Body of pancreas (tissue), 4 donors: ENCODE measurements around the gene NSF. TPM values are rescaled to one million over a fixed set of nuclear protein-coding genes. Genes with fewer than 3 reads are reported as not detected.
"Not testable (repeated sequence)": the region's sequence is repeated elsewhere in the genome, so short reads cannot be mapped to it uniquely, and the experiment has no call there.

Source experiments
- ATAC-seq: fragments of 150-250 bp; one replicate; pipeline ENCODE4 v1.9.1; 2016
- DNase-seq, 4 donors: peaks; one replicate each; pipeline ENCODE4 v3.0.0-alpha.2; 2019
- H3K27ac ChIP-seq, 4 donors: fragments of 200-600 bp; sonication (generic); 1 replicate in 3 of 4; 2 replicates in 1 of 4; pipeline versions ENCODE4 v1.5.1 to v1.6.1; 2016 to 2019; ENCODE audit warnings: mild to moderate bottlenecking in 1 of 4, mixed read lengths in 1 of 4, moderate library complexity in 1 of 4
- H3K27me3 ChIP-seq, 2 donors: fragments of 200-600 bp; sonication (generic); one replicate each; pipeline ENCODE4 v1.6.0; 2016; ENCODE audit warnings: mild to moderate bottlenecking in 1 of 2
- H3K36me3 ChIP-seq, 2 donors: fragments of 200-600 bp; sonication (generic); replicated peaks in 1 of 2; 2 replicates each; pipeline ENCODE4 v1.5.1; 2016; ENCODE audit warnings: low read depth in 2 of 2; ENCODE audit not compliant: insufficient read depth in 1 of 2
- H3K4me1 ChIP-seq: fragments of 200-600 bp; sonication (generic); one replicate; pipeline ENCODE4 v1.6.0; 2016
- H3K4me3 ChIP-seq, 2 donors: fragments of 200-600 bp; sonication (generic); 1 replicate in 1 of 2; 2 replicates in 1 of 2; pipeline ENCODE4 v1.5.1; 2016 to 2019
- H3K9me3 ChIP-seq, 3 donors: fragments of 200-600 bp; sonication (generic); 1 replicate in 2 of 3; 2 replicates in 1 of 3; pipeline ENCODE4 v1.5.1; 2016
- WGBS, 2 donors: methylation state at CpG; one replicate each; pipeline ENCODE4 v1.1.5; 2017; 5-methylcytosine and 5-hydroxymethylcytosine counted together
- intact Hi-C: fragments of 100-400 bp; cut with DNase I; formaldehyde crosslinking; loops from one replicate; pipeline ENCODE4 v1.15.1; 2023
- total RNA-seq, 2 donors: library from RNA; depleted of rRNA; stranded (reverse); fragments of >200 nt; gene quantifications; one replicate each; pipeline ENCODE4 v1.1.0, GENCODE V29; 2016

The NSF gene
- total RNA-seq, 2 donors from 2014 or later: 9.9 to 32.9 TPM

GRCh38 chr17:46598344-46598931 is 8.0 kb downstream of the NSF start:
- H3K27me3 ChIP-seq, H3K4me3 ChIP-seq, DNase-seq, H3K9me3 ChIP-seq, intact Hi-C loops, H3K4me1 ChIP-seq, H3K27ac ChIP-seq, H3K36me3 ChIP-seq, ATAC-seq: not testable (repeated sequence)
- 10 to 28% methylated on average over 3 of the region's 3 CpGs for WGBS, 2 donors

GRCh38 chr17:46600767-46601166 is 10.3 kb downstream of the NSF start:
- WGBS, 2 donors: no CpG with 5 or more reads among the region's 3 CpGs
- H3K36me3 ChIP-seq, DNase-seq, H3K4me3 ChIP-seq, ATAC-seq, H3K4me1 ChIP-seq, H3K9me3 ChIP-seq, H3K27ac ChIP-seq, H3K27me3 ChIP-seq, intact Hi-C loops: not testable (repeated sequence)

GRCh38 chr17:46603125-46603524 is 12.7 kb downstream of the NSF start:
- DNase-seq, H3K36me3 ChIP-seq, H3K9me3 ChIP-seq, H3K27ac ChIP-seq, H3K4me3 ChIP-seq, ATAC-seq, H3K27me3 ChIP-seq, intact Hi-C loops, H3K4me1 ChIP-seq: not testable (repeated sequence)

- H3K9me3 ChIP-seq, H3K4me1 ChIP-seq, H3K27ac ChIP-seq, intact Hi-C loops, ATAC-seq, DNase-seq, H3K36me3 ChIP-seq, H3K27me3 ChIP-seq, H3K4me3 ChIP-seq: not testable (repeated sequence)
- no CpG with 5 or more reads among the region's 2 CpGs for WGBS, 2 donors
Measured at GRCh38 chr17:46611304-46611703, 20.8 kb downstream of the NSF start.

GRCh38 chr17:46613876-46614275 is 23.4 kb downstream of the NSF start:
- DNase-seq, H3K27me3 ChIP-seq, H3K9me3 ChIP-seq, H3K27ac ChIP-seq, H3K36me3 ChIP-seq, H3K4me1 ChIP-seq, H3K4me3 ChIP-seq, ATAC-seq, intact Hi-C loops: not testable (repeated sequence)
- WGBS, 2 donors: no CpG with 5 or more reads among the region's 1 CpG

- WGBS, 2 donors: no CpG with 5 or more reads among the region's 3 CpGs
- H3K36me3 ChIP-seq, intact Hi-C loops, H3K27ac ChIP-seq, H3K4me1 ChIP-seq, ATAC-seq, H3K9me3 ChIP-seq, H3K27me3 ChIP-seq, DNase-seq, H3K4me3 ChIP-seq: not testable (repeated sequence)
Measured at GRCh38 chr17:46617121-46617520, 26.7 kb downstream of the NSF start.

- ATAC-seq, H3K4me3 ChIP-seq, H3K4me1 ChIP-seq, H3K27ac ChIP-seq, H3K36me3 ChIP-seq, intact Hi-C loops, H3K27me3 ChIP-seq, H3K9me3 ChIP-seq, DNase-seq: not testable (repeated sequence)
- no CpG with 5 or more reads among the region's 1 CpG for WGBS, 2 donors
Measured at GRCh38 chr17:46618975-46619374, 28.5 kb downstream of the NSF start.

GRCh38 chr17:46623790-46624189 is 33.3 kb downstream of the NSF start:
- H3K36me3 ChIP-seq, ATAC-seq, H3K27ac ChIP-seq, H3K9me3 ChIP-seq, DNase-seq, H3K4me1 ChIP-seq, H3K27me3 ChIP-seq, intact Hi-C loops, H3K4me3 ChIP-seq: not testable (repeated sequence)
- no CpG with 5 or more reads among the region's 2 CpGs for WGBS, 2 donors

- ATAC-seq: not testable (repeated sequence)
- no CpG with 5 or more reads among the region's 5 CpGs for WGBS, 2 donors
Measured at GRCh38 chr17:46624726-46625125, 34.3 kb downstream of the NSF start.

GRCh38 chr17:46627452-46627851 is 37.0 kb downstream of the NSF start:
- intact Hi-C loops, H3K36me3 ChIP-seq, H3K4me1 ChIP-seq, H3K4me3 ChIP-seq, DNase-seq, H3K9me3 ChIP-seq, H3K27ac ChIP-seq, H3K27me3 ChIP-seq, ATAC-seq: not testable (repeated sequence)
- WGBS, 2 donors: no CpG with 5 or more reads among the region's 2 CpGs

More at GRCh38 chr17:46624726-46625125, 34.3 kb downstream of the NSF start:
- H3K9me3 ChIP-seq, H3K36me3 ChIP-seq, H3K4me3 ChIP-seq, intact Hi-C loops, H3K27ac ChIP-seq, H3K27me3 ChIP-seq, DNase-seq, H3K4me1 ChIP-seq: not testable (repeated sequence)

- H3K4me1 ChIP-seq, H3K36me3 ChIP-seq, H3K9me3 ChIP-seq, ATAC-seq, H3K27me3 ChIP-seq, intact Hi-C loops, DNase-seq, H3K27ac ChIP-seq, H3K4me3 ChIP-seq: not testable (repeated sequence)
- WGBS, 2 donors: no CpG with 5 or more reads among the region's 5 CpGs
Measured at GRCh38 chr17:46628753-46629436, 38.4 kb downstream of the NSF start.

- intact Hi-C loops, H3K27me3 ChIP-seq, H3K27ac ChIP-seq, H3K4me1 ChIP-seq, DNase-seq, H3K36me3 ChIP-seq, H3K9me3 ChIP-seq, ATAC-seq, H3K4me3 ChIP-seq: not testable (repeated sequence)
- no CpG with 5 or more reads among the region's 3 CpGs for WGBS, 2 donors
Measured at GRCh38 chr17:46632146-46632545, 41.7 kb downstream of the NSF start.
